DOHH2 (cell line): ENCODE data around the gene FSD1L.

Source experiments
- H3F3A ChIP-seq: fragments of 200-600 bp; sonication (generic), shearing (Covaris generic); 2 replicates; pipeline ENCODE4 v1.6.0; 2016; ENCODE audit warnings: antibody characterized with exemption, mild to moderate bottlenecking; ENCODE audit not compliant: control insufficient read depth, insufficient read depth
- H3K27ac ChIP-seq: fragments of 200-600 bp; sonication (generic); 2 replicates; pipeline ENCODE4 v1.5.1; 2014; ENCODE audit warnings: low read depth, mild to moderate bottlenecking, low read length, moderate library complexity
- H3K27me3 ChIP-seq: fragments of 200-600 bp; sonication (generic); 2 replicates; pipeline ENCODE4 v1.6.1; 2014; ENCODE audit warnings: mild to moderate bottlenecking, low read length, mixed read lengths; ENCODE audit not compliant: control insufficient read depth
- H3K36me3 ChIP-seq: fragments of 200-600 bp; sonication (generic); 2 replicates; pipeline ENCODE4 v1.6.1; 2014; ENCODE audit warnings: mild to moderate bottlenecking, low read length, moderate library complexity, mixed read lengths; ENCODE audit not compliant: control insufficient read depth
- H3K4me1 ChIP-seq: fragments of 200-600 bp; sonication (generic); 2 replicates; pipeline ENCODE4 v1.6.1; 2014; ENCODE audit warnings: mild to moderate bottlenecking, low read length, mixed read lengths; ENCODE audit not compliant: control insufficient read depth
- H3K4me2 ChIP-seq: fragments of 200-600 bp; sonication (generic); 2 replicates; pipeline ENCODE4 v1.6.0; 2014; ENCODE audit warnings: mild to moderate bottlenecking, low read length, moderate library complexity
- H3K4me3 ChIP-seq: fragments of 200-600 bp; sonication (generic); 2 replicates; pipeline ENCODE4 v1.5.1; 2014; ENCODE audit warnings: mild to moderate bottlenecking, low read length, mixed read lengths
- H3K79me2 ChIP-seq: fragments of 200-600 bp; sonication (generic); 2 replicates; pipeline ENCODE4 v1.6.1; 2014; ENCODE audit warnings: mild to moderate bottlenecking, low read length, mixed read lengths; ENCODE audit not compliant: control insufficient read depth
- H3K9me2 ChIP-seq: fragments of 200-600 bp; sonication (generic); replicated peaks from 2 replicates; pipeline ENCODE4 v1.6.1; 2014; ENCODE audit warnings: mild to moderate bottlenecking, low read length, mixed read lengths; ENCODE audit not compliant: control insufficient read depth
- H3K9me3 ChIP-seq: fragments of 200-600 bp; sonication (generic); 2 replicates; pipeline ENCODE4 v1.6.1; 2014; ENCODE audit warnings: antibody characterized with exemption, low read length, mixed read lengths; ENCODE audit not compliant: control insufficient read depth, insufficient read depth
- H4K20me1 ChIP-seq: fragments of 200-600 bp; sonication (generic); 2 replicates; pipeline ENCODE4 v1.6.0; 2014; ENCODE audit warnings: low read depth, mild to moderate bottlenecking, antibody characterized with exemption, low read length, moderate library complexity; ENCODE audit not compliant: control insufficient read depth, insufficient read depth
- EZH2phosphoT487 ChIP-seq: fragments of 200-600 bp; sonication (generic); IDR thresholded peaks from 2 replicates; pipeline ENCODE4 v1.6.1; 2017; ENCODE audit warnings: borderline replicate concordance, mild to moderate bottlenecking, antibody characterized with exemption, low read length, moderate library complexity, mixed read lengths
- TF ChIP-seq, protein P1 (sequence below): fragments of 200-600 bp; sonication (generic); IDR thresholded peaks from one replicate; pipeline ENCODE4 v1.5.1; 2014; ENCODE audit warnings: antibody characterized with exemption, mild to moderate bottlenecking, low read depth, low read length; ENCODE audit not compliant: poor library complexity, severe bottlenecking

FSD1L gene

DNA sequence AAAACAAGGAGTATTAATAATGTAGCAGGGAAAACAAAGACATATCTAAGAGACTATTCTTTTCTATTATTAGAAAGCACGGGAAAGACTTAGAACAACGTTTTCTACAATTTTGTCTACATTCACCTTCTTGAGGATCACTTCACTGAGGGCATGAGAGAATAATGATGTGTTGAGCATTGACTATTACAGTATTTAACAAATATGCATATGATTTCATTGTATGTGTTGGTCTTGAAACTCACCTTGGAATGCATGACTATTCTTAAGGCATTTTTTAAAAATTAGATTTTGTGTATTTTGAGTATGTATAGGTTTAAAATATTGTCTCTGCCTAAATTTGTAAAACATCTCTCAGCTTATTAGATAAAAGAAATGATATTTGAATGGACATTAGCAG lies 1.2 kb downstream of the FSD1L start:
- H3K9me2 ChIP-seq: no peaks in the 10 kb centered on the region
- no peaks in the 10 kb centered on the region for H3K27me3 ChIP-seq
- H3K4me3 ChIP-seq: peak overlapping the region; percentile 97
- H3F3A ChIP-seq: no peaks in the 10 kb centered on the region
- TF ChIP-seq, protein P1, sequence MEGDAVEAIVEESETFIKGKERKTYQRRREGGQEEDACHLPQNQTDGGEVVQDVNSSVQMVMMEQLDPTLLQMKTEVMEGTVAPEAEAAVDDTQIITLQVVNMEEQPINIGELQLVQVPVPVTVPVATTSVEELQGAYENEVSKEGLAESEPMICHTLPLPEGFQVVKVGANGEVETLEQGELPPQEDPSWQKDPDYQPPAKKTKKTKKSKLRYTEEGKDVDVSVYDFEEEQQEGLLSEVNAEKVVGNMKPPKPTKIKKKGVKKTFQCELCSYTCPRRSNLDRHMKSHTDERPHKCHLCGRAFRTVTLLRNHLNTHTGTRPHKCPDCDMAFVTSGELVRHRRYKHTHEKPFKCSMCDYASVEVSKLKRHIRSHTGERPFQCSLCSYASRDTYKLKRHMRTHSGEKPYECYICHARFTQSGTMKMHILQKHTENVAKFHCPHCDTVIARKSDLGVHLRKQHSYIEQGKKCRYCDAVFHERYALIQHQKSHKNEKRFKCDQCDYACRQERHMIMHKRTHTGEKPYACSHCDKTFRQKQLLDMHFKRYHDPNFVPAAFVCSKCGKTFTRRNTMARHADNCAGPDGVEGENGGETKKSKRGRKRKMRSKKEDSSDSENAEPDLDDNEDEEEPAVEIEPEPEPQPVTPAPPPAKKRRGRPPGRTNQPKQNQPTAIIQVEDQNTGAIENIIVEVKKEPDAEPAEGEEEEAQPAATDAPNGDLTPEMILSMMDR: no peak
- TF ChIP-seq EZH2phosphoT487: no peak
- no peaks in the 10 kb centered on the region for H3K9me3 ChIP-seq
- no peaks in the 10 kb centered on the region for H3K36me3 ChIP-seq
- H3K27ac ChIP-seq: no peak overlapping the region
- no peaks in the 10 kb centered on the region for H4K20me1 ChIP-seq
- peaks cover 34% of the 10 kb centered on the region for H3K79me2 ChIP-seq
- peaks cover 25% of the 10 kb centered on the region for H3K4me1 ChIP-seq
- H3K4me2 ChIP-seq: peak overlapping the region; percentile 99

DNA sequence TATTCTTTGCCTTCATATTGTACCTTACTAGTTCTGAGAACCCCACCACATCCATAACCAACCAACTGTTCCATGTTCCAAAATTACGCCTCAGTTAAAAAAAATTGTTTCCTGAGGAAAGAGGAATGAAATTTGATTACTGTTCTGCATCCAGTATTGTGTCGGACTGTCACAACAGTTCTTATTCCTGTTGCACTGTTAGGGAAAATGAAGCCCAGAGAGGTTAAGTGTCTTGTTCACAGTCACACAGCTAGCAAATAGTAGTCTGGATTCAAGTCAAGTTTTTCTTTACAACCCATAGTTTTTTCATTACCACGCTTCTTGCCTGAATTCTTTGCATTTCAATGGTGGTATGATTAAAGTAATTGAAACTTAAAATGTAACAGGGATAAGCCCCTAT lies 4.4 kb downstream of the FSD1L start:
- Histone ChIP-seq H3K4me2 (no peak overlapping the region), H3K27me3 (no peaks in the 10 kb centered on the region), H3K36me3 (no peaks in the 10 kb centered on the region), H3K9me2 (no peaks in the 10 kb centered on the region), H3F3A (no peaks in the 10 kb centered on the region), H3K4me3 (no peak overlapping the region), H4K20me1 (no peaks in the 10 kb centered on the region), H3K27ac (no peak overlapping the region), H3K4me1 (peaks cover 22% of the 10 kb centered on the region), H3K9me3 (peaks cover 3% of the 10 kb centered on the region; the same call in 1 of the 2 replicates), H3K79me2 (peaks cover 59% of the 10 kb centered on the region)
- no peak for TF ChIP-seq EZH2phosphoT487
- TF ChIP-seq, protein P1: no peak

DNA sequence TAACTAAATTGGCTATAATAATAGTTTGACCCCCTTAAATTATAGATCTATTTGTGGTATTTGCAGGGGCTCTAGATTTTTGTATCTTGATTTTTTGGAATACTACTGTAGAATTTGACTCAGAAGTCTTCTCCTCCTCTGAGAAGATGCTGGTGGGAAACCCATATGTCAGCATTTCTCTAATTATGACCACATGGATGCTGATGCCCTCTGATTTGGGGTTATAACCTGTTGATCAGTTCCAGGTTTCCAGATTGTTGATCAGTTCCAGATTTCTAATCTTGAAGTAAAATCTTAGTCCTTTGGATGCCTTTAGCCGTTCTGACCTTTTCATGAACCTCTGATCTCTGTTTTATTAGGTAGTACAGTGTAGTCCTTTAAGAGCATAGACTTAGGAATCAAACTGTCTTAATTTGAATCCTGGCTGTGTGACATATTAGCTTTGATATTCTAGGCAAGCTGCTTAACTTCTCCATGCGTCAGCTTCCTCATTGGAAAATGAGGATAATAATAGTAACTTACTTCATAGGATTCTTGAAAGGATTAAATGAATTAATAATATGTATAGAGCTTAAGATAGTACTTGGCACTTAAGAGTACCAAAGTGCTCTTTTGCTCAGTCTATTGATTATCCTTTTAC lies 8.1 kb downstream of the FSD1L start:
- H3K36me3 ChIP-seq: peaks cover 6% of the 10 kb centered on the region; the same call in 1 of the 2 replicates
- peaks cover 66% of the 10 kb centered on the region for H3K79me2 ChIP-seq
- no peak overlapping the region for H3K4me2 ChIP-seq
- H3K9me2 ChIP-seq: no peaks in the 10 kb centered on the region
- no peak overlapping the region for H3K27ac ChIP-seq
- H3K9me3 ChIP-seq: peaks cover 21% of the 10 kb centered on the region
- H3K4me1 ChIP-seq: no peaks in the 10 kb centered on the region; the same call in 1 of the 2 replicates
- no peak overlapping the region for H3K4me3 ChIP-seq
- H4K20me1 ChIP-seq: no peaks in the 10 kb centered on the region
- H3K27me3 ChIP-seq: no peaks in the 10 kb centered on the region
- H3F3A ChIP-seq: no peaks in the 10 kb centered on the region
- no peak for TF ChIP-seq EZH2phosphoT487
- TF ChIP-seq, protein P1: no peak
